GM12873 (cell line): ENCODE data around the gene C11orf58.

ENCODE experiments used
- TF ChIP-seq, protein P1 (sequence below): IDR thresholded peaks from 2 replicates; pipeline ENCODE4 v1.5.1; 2012; ENCODE audit warnings: low read depth, mild to moderate bottlenecking, moderate library complexity, low read length, control low read depth; ENCODE audit not compliant: insufficient read depth; ENCODE audit errors: missing control alignments

The C11orf58 gene

DNA sequence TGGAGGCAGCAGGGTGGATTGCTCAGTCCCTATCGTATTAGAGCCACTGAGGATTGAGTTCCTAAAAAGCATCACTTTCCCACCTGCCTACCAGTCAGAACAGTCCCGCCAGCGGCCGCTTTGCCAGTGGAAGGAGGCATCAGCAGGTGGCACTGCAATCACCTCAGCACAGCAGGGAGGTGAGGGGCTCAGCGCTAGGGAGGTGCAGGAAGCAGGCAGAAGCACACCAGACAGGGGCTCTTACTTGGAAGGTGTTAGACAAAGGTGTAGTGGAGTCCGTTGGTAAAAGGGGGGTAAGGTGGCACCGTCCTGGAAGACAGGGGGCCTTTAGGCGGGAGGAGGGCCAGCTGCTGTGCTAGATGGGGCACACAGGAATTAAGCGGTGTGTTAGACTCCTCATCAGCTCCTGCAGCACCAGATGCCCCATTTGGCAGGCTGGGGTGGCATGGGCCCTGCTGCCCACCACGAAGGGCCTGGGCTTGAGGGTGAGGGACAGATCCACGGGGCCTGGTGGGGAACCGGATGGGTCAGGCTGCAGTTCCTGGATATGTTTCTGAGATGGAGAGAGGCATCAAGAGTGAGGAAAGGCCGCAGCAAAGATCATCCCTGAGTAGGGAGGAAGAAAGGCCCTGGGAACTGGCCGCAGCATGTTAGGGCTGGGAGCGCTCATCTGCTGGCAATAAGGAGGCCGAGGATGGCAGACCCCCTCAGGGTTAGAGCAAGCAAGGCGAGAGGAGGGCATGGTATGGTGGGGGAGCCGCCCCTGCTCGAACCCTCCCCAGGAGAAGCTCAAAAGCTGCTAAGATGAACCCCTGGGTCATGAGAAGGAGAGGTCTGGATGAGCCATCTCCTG is 42.5 kb downstream of the C11orf58 start:
- TF ChIP-seq, protein P1, sequence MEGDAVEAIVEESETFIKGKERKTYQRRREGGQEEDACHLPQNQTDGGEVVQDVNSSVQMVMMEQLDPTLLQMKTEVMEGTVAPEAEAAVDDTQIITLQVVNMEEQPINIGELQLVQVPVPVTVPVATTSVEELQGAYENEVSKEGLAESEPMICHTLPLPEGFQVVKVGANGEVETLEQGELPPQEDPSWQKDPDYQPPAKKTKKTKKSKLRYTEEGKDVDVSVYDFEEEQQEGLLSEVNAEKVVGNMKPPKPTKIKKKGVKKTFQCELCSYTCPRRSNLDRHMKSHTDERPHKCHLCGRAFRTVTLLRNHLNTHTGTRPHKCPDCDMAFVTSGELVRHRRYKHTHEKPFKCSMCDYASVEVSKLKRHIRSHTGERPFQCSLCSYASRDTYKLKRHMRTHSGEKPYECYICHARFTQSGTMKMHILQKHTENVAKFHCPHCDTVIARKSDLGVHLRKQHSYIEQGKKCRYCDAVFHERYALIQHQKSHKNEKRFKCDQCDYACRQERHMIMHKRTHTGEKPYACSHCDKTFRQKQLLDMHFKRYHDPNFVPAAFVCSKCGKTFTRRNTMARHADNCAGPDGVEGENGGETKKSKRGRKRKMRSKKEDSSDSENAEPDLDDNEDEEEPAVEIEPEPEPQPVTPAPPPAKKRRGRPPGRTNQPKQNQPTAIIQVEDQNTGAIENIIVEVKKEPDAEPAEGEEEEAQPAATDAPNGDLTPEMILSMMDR = no peak

DNA sequence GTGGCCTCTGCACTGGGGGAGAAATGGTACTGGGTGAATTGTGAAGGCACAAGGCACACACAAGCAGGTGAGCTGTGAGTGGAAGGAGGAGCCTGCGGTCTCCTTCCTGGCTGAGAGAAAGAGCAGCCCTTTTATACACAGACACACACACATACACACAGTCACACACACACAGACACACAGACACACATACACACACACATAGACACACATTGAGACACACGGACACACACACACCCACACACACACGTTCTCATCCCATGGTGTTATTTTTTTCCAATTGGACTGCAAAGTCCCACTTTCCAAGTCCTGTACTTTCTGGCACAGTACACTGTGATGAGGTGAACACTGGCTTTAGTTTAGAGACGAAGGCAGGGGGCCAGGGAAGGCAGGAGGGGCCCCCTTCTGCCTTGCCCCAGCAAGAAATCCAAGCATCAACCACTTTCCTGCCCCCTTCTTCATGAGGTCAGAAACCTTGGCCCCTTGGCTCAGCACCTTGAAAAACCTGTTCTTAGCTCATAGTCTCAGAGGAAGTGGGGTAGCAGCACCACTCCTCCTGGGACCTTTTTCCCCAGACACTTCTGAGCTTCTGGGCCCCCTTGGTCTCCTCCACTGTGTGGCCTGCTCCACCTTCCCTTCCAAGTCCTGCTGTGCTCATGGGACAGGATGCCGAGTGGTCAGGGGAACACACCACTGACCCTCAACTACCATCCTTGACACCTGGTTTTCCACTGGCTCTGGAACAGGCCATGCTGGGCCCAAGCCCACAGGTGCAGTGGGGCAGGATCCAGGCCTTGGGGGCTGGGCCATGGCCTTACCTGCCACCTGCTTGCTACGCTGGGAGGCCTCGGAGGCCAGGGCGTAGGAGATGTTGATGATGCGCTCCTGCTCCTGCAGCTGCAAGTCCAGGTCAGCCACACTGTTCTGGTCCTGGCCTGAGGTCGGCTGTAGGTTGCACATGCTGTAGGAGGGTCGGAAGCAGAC is 43.8 kb downstream of the C11orf58 start:
- TF ChIP-seq, protein P1 = no peak

DNA sequence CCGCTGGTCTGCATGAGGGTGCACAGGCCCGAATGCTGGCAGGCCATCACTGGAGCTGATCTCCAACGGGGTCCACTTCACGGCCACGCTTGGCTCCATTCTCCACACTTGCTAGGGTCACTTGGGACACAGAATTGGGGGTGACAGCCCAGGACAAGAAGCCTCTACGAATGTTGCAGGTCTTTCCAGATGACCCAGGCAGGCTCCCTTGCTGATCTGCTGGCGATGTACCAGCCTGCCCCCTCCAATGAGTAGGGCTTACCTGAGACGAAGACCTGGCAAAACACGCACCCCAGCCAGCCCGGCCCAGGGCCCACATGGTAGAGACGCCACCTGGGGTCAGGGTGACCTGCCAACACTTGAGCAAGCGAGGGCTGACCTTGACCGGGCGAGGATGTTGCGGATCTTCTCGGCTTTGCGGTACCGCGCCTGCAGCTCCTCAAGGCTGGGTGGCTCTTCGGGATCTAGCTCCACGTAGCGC is 44.9 kb downstream of the C11orf58 start:
- TF ChIP-seq, protein P1 = no peak

DNA sequence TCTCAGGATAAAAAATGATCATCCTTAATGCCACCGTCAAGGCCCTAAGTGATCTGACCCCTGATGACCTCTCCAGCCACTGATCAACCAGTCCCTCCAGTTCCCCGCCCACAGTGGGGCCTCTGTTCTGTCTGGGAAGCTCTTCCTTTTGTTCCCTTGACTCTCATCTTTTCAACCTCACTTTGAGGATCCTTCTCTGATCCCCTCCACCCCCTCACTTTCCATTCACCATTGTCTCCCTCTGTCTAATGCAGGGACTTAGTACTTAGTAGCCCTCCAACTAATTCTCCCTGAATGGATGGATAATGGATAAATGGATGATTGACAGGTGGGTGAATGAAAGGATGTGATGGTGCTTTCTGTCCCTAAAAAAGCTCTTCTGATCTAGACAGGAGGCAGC is 45.6 kb downstream of the C11orf58 start:
- TF ChIP-seq, protein P1 = no peak

DNA sequence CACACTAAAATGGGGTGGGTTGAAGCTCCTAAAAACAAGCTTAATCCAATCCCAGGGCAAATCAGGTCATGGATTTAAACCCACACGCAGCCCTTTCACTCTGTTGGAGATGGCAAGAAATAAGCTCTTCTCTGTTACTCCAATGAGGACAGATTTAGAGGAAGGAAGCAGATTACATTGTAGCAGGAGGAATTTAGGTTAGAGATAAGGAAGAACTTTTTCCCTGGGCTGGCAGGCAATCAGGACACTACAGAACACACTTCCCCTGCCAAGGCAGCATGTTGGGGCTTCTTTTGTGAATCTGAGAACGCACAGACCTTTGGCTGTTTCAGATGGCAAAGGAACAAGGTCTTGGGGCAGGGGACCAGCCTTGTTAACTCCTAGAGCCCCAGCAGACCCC is 46.2 kb downstream of the C11orf58 start:
- TF ChIP-seq, protein P1 = no peak

DNA sequence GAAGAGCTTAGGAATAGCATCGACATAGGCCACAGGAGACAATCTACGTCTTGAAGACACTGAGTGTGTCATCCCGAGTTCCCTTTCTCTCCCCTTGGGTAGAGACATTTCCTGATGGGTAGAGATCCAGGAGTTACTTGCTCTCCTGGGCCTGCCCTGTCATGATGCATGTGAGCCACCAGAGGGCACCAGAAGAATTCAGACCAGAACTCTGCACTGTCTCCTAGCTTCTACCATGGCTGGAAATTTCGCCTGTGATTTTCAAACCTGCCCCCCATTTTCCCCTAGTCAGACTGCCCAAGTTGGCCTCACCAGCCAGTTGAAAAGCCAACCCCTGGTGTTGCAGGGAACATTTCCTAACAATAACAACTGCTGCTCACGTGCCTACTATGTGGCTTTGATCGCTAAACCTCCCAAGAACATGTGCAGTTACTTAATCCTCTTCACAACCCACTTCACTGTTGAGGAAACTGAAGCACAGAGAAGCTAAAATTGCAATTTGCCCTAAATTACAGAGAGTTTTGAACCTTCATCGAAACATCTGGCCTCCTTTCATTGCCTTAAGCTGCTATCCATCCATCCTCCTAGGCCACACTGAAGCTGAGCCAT is 47.2 kb downstream of the C11orf58 start:
- TF ChIP-seq, protein P1 = peak; percentile 93
